IMR-90 (cell line): ENCODE results near the gene ACSF2.

ENCODE experiments used
- CEBPB ChIP-seq: IDR thresholded peaks from 2 replicates; pipeline ENCODE4 v1.6.1; 2012; ENCODE audit warnings: low read depth, low read length, improper control_type of control experiment
- MAFK ChIP-seq: IDR thresholded peaks from 2 replicates; pipeline ENCODE4 v1.6.1; 2012; ENCODE audit warnings: low read depth, low read length, improper control_type of control experiment
- MXI1 ChIP-seq: IDR thresholded peaks from 2 replicates; pipeline ENCODE4 v1.6.1; 2012; ENCODE audit warnings: low read depth, mild to moderate bottlenecking, low read length, moderate library complexity, borderline replicate concordance
- SMC3 ChIP-seq: fragments of 150-350 bp; IDR thresholded peaks from 2 replicates; pipeline ENCODE4 v1.6.1; 2016; ENCODE audit warnings: low read depth, mild to moderate bottlenecking, antibody characterized with exemption, low read length, moderate library complexity
- TF ChIP-seq, protein P1 (sequence below): conservative IDR thresholded peaks from 2 replicates; pipeline ENCODE4 v1.5.1; 2012; ENCODE audit warnings: mild to moderate bottlenecking, low read depth, low read length, improper control_type of control experiment

DNA sequence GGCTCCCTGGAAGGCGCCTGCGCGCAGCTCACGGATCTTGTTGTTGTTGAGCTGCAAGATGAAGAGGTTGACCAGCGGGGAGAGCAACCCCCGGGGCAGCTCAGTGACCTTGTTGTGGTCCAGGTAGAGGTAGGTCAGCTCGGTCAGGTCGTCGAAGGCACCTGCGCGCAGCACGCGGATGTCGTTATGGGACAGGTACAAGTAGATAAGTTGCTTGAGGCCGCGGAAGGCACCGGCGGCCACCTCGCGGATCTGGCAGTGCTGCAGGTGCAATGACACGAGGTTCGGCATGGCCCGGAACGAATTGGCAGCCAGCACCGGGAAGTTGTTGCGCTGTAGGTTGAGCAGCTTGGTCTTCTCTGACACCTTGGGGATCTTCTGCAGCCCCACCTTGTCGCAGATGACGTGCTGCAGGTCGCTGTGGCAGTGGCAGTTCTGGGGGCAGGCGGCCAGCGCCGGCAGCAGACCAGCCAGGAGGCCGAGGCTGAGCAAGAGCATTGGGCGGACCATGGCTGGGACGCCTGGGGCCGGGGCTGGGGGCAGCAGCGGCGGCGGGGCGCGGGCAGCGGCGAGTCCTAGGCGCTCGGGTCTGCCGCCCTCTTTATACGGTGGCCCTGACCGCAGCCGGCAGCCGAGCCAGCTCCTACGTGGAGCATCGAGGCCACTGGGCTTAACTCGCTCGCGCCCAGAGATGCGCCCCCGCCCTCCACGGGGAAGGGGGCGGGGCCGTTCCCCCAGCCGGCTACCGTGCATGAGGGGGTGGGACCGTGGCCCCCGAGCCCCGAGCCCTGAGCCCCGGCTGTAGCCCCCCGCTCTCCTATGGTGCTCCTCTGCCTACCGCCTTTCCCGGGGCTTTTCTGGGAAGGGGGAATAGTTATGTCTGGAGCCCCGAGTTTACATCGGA is 42.5 kb downstream of the ACSF2 start, which contains the start of gene CHAD:
- TF ChIP-seq, protein P1, sequence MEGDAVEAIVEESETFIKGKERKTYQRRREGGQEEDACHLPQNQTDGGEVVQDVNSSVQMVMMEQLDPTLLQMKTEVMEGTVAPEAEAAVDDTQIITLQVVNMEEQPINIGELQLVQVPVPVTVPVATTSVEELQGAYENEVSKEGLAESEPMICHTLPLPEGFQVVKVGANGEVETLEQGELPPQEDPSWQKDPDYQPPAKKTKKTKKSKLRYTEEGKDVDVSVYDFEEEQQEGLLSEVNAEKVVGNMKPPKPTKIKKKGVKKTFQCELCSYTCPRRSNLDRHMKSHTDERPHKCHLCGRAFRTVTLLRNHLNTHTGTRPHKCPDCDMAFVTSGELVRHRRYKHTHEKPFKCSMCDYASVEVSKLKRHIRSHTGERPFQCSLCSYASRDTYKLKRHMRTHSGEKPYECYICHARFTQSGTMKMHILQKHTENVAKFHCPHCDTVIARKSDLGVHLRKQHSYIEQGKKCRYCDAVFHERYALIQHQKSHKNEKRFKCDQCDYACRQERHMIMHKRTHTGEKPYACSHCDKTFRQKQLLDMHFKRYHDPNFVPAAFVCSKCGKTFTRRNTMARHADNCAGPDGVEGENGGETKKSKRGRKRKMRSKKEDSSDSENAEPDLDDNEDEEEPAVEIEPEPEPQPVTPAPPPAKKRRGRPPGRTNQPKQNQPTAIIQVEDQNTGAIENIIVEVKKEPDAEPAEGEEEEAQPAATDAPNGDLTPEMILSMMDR: no peak
- no peak for TF ChIP-seq MAFK
- no peak for TF ChIP-seq MXI1
- no peak for TF ChIP-seq SMC3
- no peak for TF ChIP-seq CEBPB
